DND-41 (cell line): ENCODE measurements around the gene OR9G1.

Experiments
- ATAC-seq: fragments of 200-7000 bp; cut with Tn5 transposase; 3 replicates; pipeline ENCODE4 v1.9.1; 2021; ENCODE audit warnings: low read depth; ENCODE audit not compliant: insufficient read depth
- DNase-seq: peaks from one replicate; pipeline ENCODE4 v3.0.0-alpha.2; 2020
- H2AFZ ChIP-seq: 2 replicates; pipeline ENCODE4 v1.6.0; 2012; ENCODE audit warnings: low read depth, low read length
- H3K27ac ChIP-seq: 2 replicates; pipeline ENCODE4 v1.5.1; 2012; ENCODE audit warnings: low read length, inconsistent platforms
- H3K27me3 ChIP-seq: fragments of 200-600 bp; sonication (generic); 2 replicates; pipeline ENCODE4 v1.6.0; 2012; ENCODE audit warnings: low read length, mild to moderate bottlenecking, inconsistent platforms; ENCODE audit not compliant: insufficient read depth, poor library complexity
- H3K36me3 ChIP-seq: 2 replicates; pipeline ENCODE4 v1.5.1; 2012; ENCODE audit warnings: low read length, inconsistent platforms; ENCODE audit not compliant: insufficient read depth
- H3K4me1 ChIP-seq: 2 replicates; pipeline ENCODE4 v1.5.1; 2012; ENCODE audit warnings: mild to moderate bottlenecking, low read length; ENCODE audit not compliant: insufficient read depth
- H3K4me2 ChIP-seq: 2 replicates; pipeline ENCODE4 v1.6.0; 2012; ENCODE audit warnings: mild to moderate bottlenecking, moderate library complexity, low read length, inconsistent platforms; ENCODE audit not compliant: insufficient read depth
- H3K4me3 ChIP-seq, 2 experiments: fragments of 200-600 bp in 1 of 2; shearing (Covaris generic) in 1 of 2; 2 replicates each; pipeline ENCODE4 v1.5.1; 2012 to 2016; ENCODE audit warnings: inconsistent platforms in 2 of 2, low read length in 2 of 2, mild to moderate bottlenecking in 2 of 2, low read depth in 1 of 2, moderate library complexity in 1 of 2
- H3K79me2 ChIP-seq: 2 replicates; pipeline ENCODE4 v1.6.0; 2012; ENCODE audit warnings: low read length, inconsistent platforms; ENCODE audit not compliant: insufficient read depth
- H3K9ac ChIP-seq: 2 replicates; pipeline ENCODE4 v1.6.0; 2012; ENCODE audit warnings: low read depth, mild to moderate bottlenecking, inconsistent platforms, low read length, moderate library complexity
- H3K9me3 ChIP-seq: 2 replicates; pipeline ENCODE4 v1.5.1; 2012; ENCODE audit warnings: low read length, moderate library complexity, mild to moderate bottlenecking, inconsistent platforms; ENCODE audit not compliant: insufficient read depth, severe bottlenecking
- H4K20me1 ChIP-seq: 2 replicates; pipeline ENCODE4 v1.6.0; 2012; ENCODE audit warnings: low read length; ENCODE audit not compliant: insufficient read depth
- EZH2 ChIP-seq: IDR thresholded peaks from 3 replicates; pipeline ENCODE4 v1.6.1; 2012; ENCODE audit warnings: borderline replicate concordance, low read depth, mild to moderate bottlenecking, moderate library complexity, low read length, inconsistent platforms; ENCODE audit not compliant: severe bottlenecking
- TF ChIP-seq, protein P1 (sequence below): IDR thresholded peaks from 2 replicates; pipeline ENCODE4 v1.5.1; 2012; ENCODE audit warnings: borderline replicate concordance, low read length, moderate library complexity, mild to moderate bottlenecking; ENCODE audit not compliant: poor library complexity, severe bottlenecking; ENCODE audit errors: extremely low read depth

OR9G1 gene

DNA sequence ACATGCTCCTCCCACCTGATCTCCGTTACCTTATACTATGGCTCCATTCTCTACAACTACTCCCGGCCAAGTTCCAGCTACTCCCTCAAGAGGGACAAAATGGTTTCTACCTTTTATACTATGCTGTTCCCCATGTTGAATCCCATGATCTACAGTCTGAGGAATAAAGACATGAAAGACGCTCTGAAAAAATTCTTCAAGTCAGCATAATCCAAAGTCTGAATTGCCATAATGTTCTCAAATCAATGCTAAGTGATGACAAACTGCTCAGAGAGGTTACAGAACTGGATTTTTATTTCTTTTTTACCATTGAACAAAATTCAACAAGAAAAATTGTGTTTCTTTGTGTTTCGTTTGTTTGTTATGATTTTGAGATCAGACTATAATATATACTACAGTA is 42.0 kb downstream of the OR9G1 start:
- no peak overlapping the region for H3K4me2 ChIP-seq
- H3K4me1 ChIP-seq: no peaks in the 10 kb centered on the region
- H3K27me3 ChIP-seq: no peaks in the 10 kb centered on the region
- no peaks in the 10 kb centered on the region for H3K36me3 ChIP-seq
- H3K27ac ChIP-seq: no peak overlapping the region
- no peak overlapping the region for H3K4me3 ChIP-seq
- H2AFZ ChIP-seq: no peak overlapping the region
- H4K20me1 ChIP-seq: no peaks in the 10 kb centered on the region
- no peak for ATAC-seq
- H3K9ac ChIP-seq: no peak overlapping the region
- no peak for DNase-seq
- H3K9me3 ChIP-seq: no peaks in the 10 kb centered on the region
- no peaks in the 10 kb centered on the region for H3K79me2 ChIP-seq
- TF ChIP-seq, protein P1, sequence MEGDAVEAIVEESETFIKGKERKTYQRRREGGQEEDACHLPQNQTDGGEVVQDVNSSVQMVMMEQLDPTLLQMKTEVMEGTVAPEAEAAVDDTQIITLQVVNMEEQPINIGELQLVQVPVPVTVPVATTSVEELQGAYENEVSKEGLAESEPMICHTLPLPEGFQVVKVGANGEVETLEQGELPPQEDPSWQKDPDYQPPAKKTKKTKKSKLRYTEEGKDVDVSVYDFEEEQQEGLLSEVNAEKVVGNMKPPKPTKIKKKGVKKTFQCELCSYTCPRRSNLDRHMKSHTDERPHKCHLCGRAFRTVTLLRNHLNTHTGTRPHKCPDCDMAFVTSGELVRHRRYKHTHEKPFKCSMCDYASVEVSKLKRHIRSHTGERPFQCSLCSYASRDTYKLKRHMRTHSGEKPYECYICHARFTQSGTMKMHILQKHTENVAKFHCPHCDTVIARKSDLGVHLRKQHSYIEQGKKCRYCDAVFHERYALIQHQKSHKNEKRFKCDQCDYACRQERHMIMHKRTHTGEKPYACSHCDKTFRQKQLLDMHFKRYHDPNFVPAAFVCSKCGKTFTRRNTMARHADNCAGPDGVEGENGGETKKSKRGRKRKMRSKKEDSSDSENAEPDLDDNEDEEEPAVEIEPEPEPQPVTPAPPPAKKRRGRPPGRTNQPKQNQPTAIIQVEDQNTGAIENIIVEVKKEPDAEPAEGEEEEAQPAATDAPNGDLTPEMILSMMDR: no peak
- TF ChIP-seq EZH2: no peak

DNA sequence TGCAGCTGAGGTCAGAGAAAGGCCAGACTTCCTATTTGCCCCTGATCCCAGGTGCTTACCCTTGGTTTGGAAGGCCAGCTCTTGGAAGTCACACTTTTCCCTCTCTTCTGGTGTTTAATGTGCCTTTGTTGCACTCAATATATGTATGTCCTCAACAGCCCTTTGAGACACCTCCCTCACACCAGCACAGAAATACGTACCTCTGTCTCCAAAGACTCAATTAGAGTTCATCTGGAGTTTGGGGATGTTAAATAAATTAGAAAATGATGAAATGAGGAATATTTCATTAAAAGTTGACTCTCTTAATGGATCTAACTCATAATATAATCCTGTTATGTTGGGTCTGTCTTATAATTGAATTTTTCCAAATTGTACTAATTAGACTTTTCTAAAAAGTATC is 49.7 kb downstream of the OR9G1 start, which contains the start of gene OR9G4:
Gene OR9G4 (minus strand): TSS at position 101 of the 400 bp plus-strand sequence. CDS start 4,931 bp downstream, outside the sequence.
- H3K27me3 ChIP-seq: no peaks in the 10 kb centered on the region
- H3K4me3 ChIP-seq: no peak within 1 kb of the TSS
- H3K4me1 ChIP-seq: peaks cover 6% of the 10 kb centered on the region; the same call in 1 of the 2 replicates
- ATAC-seq: no peak
- no peak within 1 kb of the TSS for H3K4me2 ChIP-seq
- DNase-seq: no peak
- TF ChIP-seq, protein P1: no peak
- TF ChIP-seq EZH2: no peak
- H3K36me3 ChIP-seq: no peaks in the 10 kb centered on the region
- H4K20me1 ChIP-seq: no peaks in the 10 kb centered on the region
- H3K27ac ChIP-seq: no peak within 1 kb of the TSS
- H3K9me3 ChIP-seq: no peaks in the 10 kb centered on the region
- H3K79me2 ChIP-seq: no peaks in the 10 kb centered on the region
- no peak within 1 kb of the TSS for H3K9ac ChIP-seq
- H2AFZ ChIP-seq: no peak within 1 kb of the TSS

DNA sequence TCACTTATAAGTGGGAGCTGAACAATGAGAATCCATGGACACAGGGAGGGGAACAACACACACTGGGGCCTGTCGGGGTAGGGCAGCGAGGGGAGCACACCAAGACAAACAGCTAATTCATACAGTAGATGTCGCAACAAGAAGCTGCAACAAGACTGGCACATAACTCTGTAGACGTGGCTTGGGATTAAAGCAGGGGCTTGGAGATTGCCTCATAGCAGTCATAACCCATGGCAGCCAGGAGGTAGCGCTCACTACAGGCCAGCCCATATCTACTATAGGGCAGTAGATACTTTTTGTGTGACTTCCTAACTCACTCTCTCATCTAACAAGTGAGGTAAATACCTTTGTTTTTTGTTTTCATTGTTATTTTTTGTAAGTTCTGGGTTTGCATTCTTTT is 51.3 kb downstream of the OR9G1 start:
- no peak overlapping the region for H3K9ac ChIP-seq
- no peak for DNase-seq
- no peak overlapping the region for H3K4me3 ChIP-seq
- no peak for TF ChIP-seq EZH2
- TF ChIP-seq, protein P1: peak; percentile 5
- peaks cover 6% of the 10 kb centered on the region; the same call in 1 of the 2 replicates for H3K4me1 ChIP-seq
- H3K79me2 ChIP-seq: no peaks in the 10 kb centered on the region
- no peak overlapping the region for H2AFZ ChIP-seq
- H4K20me1 ChIP-seq: no peaks in the 10 kb centered on the region
- no peaks in the 10 kb centered on the region for H3K27me3 ChIP-seq
- no peak overlapping the region for H3K27ac ChIP-seq
- ATAC-seq: no peak
- H3K4me2 ChIP-seq: no peak overlapping the region
- no peaks in the 10 kb centered on the region for H3K36me3 ChIP-seq
- H3K9me3 ChIP-seq: no peaks in the 10 kb centered on the region

DNA sequence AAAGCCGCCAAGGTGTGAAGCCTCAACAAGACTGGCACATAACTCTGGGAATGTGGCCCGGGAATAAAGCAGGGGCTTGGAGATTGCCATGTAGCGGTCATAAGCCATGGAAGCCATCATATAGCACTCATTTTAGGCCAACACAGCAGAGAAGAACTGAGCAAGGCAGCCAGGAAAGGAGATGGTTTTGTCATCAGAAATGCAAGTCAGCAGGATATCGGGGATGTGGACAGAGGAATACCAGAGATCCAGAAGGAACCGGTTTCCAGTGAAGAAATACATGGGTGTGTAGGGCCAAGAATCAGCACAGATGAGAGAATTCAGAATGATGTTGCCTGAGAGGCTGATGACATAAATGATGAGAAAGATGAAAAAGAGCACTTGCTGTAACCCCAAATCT is 52.6 kb downstream of the OR9G1 start:
- H3K9me3 ChIP-seq: no peaks in the 10 kb centered on the region
- H3K79me2 ChIP-seq: no peaks in the 10 kb centered on the region
- H3K4me2 ChIP-seq: no peak overlapping the region
- DNase-seq (no peak), ATAC-seq (no peak)
- no peak overlapping the region for H3K4me3 ChIP-seq
- H2AFZ ChIP-seq: no peak overlapping the region
- H3K36me3 ChIP-seq: no peaks in the 10 kb centered on the region
- no peak overlapping the region for H3K27ac ChIP-seq
- peaks cover 6% of the 10 kb centered on the region; the same call in 1 of the 2 replicates for H3K4me1 ChIP-seq
- no peak overlapping the region for H3K9ac ChIP-seq
- no peaks in the 10 kb centered on the region for H3K27me3 ChIP-seq
- TF ChIP-seq, protein P1: no peak
- no peak for TF ChIP-seq EZH2
- H4K20me1 ChIP-seq: no peaks in the 10 kb centered on the region
